K562 (cell line): ENCODE results near the gene SSH3. TPM values are rescaled to one million over a fixed set of nuclear protein-coding genes. Genes with fewer than 3 reads are reported as not detected.

Experiments used
- DNMT1 ChIP-seq: fragments of 450-650 bp; IDR thresholded peaks from 2 replicates; pipeline ENCODE4 v1.6.1; 2016; ENCODE audit warnings: antibody characterized with exemption, mild to moderate bottlenecking
- ESRRA ChIP-seq: fragments of 450-650 bp; IDR thresholded peaks from 2 replicates; pipeline ENCODE4 v1.6.1; 2014; ENCODE audit warnings: low read depth, mild to moderate bottlenecking, moderate library complexity, borderline replicate concordance
- GTF2E2 ChIP-seq: fragments of 200-800 bp; sonication (Bioruptor generic); IDR thresholded peaks from 2 replicates; pipeline ENCODE4 v1.6.1; 2016; ENCODE audit warnings: missing genetic modification characterization, missing compliant biosample characterization
- JUNB ChIP-seq: fragments of 450-650 bp; formaldehyde crosslinking; conservative IDR thresholded peaks from 2 replicates; pipeline ENCODE4 v1.4.0; 2020; ENCODE audit warnings: mild to moderate bottlenecking
- PURB ChIP-seq: sonication (generic); formaldehyde crosslinking; IDR thresholded peaks from 2 replicates; pipeline ENCODE4 v1.9.0; 2021; ENCODE audit warnings: low read depth, mild to moderate bottlenecking, missing genetic modification reagents
- RBFOX2 ChIP-seq: fragments of 200-400 bp; formaldehyde crosslinking; IDR thresholded peaks from 2 replicates; pipeline ENCODE4 v1.6.1; 2017; ENCODE audit warnings: low read depth, mild to moderate bottlenecking, low read length, moderate library complexity
- RBM25 ChIP-seq: fragments of 200-400 bp; formaldehyde crosslinking; IDR thresholded peaks from 2 replicates; pipeline ENCODE4 v1.6.1; 2018; ENCODE audit warnings: low read length, low read depth, moderate library complexity; ENCODE audit not compliant: severe bottlenecking
- SAP30 ChIP-seq: fragments of 200-600 bp; sonication (generic); IDR thresholded peaks from 2 replicates; pipeline ENCODE4 v1.6.1; 2012; ENCODE audit warnings: borderline replicate concordance, low read depth, mild to moderate bottlenecking, moderate library complexity, low read length, control low read depth, inconsistent platforms; ENCODE audit not compliant: insufficient read depth, poor library complexity, severe bottlenecking
- TEAD1 ChIP-seq, 2 experiments: fragments of 450-650 bp in 1 of 2; sonication (generic) in 1 of 2; formaldehyde crosslinking; IDR thresholded peaks; 2 replicates each; pipeline versions ENCODE4 v1.4.0 to v1.8.0; 2020 to 2022; ENCODE audit warnings: mild to moderate bottlenecking in 2 of 2, missing genetic modification reagents in 1 of 2
- ZNF121 ChIP-seq: sonication (generic); formaldehyde crosslinking; conservative IDR thresholded peaks from 2 replicates; pipeline ENCODE4 v1.8.0; 2022; ENCODE audit warnings: missing genetic modification reagents
- ZNF282 ChIP-seq: sonication (generic); formaldehyde crosslinking; IDR thresholded peaks from 2 replicates; pipeline ENCODE4 v1.8.1; 2023; ENCODE audit warnings: missing genetic modification reagents
- ZNF3 ChIP-seq: fragments of 250-450 bp; sonication (Bioruptor Pico); IDR thresholded peaks from 2 replicates; pipeline ENCODE4 v1.5.0; 2021; ENCODE audit warnings: mild to moderate bottlenecking, moderate library complexity
- ZNF830 ChIP-seq: fragments of 250-450 bp; sonication (Bioruptor Pico); IDR thresholded peaks from 2 replicates; pipeline ENCODE4 v1.5.0; 2021; ENCODE audit warnings: mild to moderate bottlenecking
- polyA plus RNA-seq, 8 experiments: library from polyadenylated mRNA; depleted of rRNA in 4 of 8; stranded (reverse) in 5 of 8; unstranded in 3 of 8; fragments of >200 nt; fragmentation: Nextera tagmentation in 2 of 8; fragmentation: Illumina TruSeq in 1 of 8; extraction: Ambion mirVana in 2 of 8; extraction: Trizol in 1 of 8; gene quantifications; 2 replicates each; pipeline versions ENCODE4 v1.2.1 to v1.2.3, GENCODE V29; 2011 to 2014; ENCODE audit warnings: inconsistent platforms in 1 of 8, missing spikeins in 1 of 8
- total RNA-seq, 7 experiments: library from RNA; depleted of rRNA in 6 of 7; stranded (reverse); fragments of >200 nt in 6 of 7; fragmentation: Illumina TruSeq in 2 of 7; extraction: Trizol in 2 of 7; gene quantifications; 2 replicates each; pipeline versions ENCODE4 v1.2.1 to v1.2.3, GENCODE V29; 2011 to 2021; ENCODE audit warnings: low replicate concordance in 1 of 7
- TF ChIP-seq, protein P1 (sequence below): fragments of 250-450 bp; sonication (Bioruptor Pico); IDR thresholded peaks from 2 replicates; pipeline ENCODE4 v1.8.0; 2022; ENCODE audit warnings: inconsistent platforms, mild to moderate bottlenecking, moderate library complexity, borderline replicate concordance
- TF ChIP-seq, protein P2 (sequence below): sonication (generic); formaldehyde crosslinking; IDR thresholded peaks from 2 replicates; pipeline ENCODE4 v1.8.1; 2022; ENCODE audit warnings: missing genetic modification reagents
- TF ChIP-seq, protein P3 (sequence below): fragments of 450-650 bp; formaldehyde crosslinking; IDR thresholded peaks from 2 replicates; pipeline ENCODE4 v1.4.0; 2020; ENCODE audit warnings: mild to moderate bottlenecking, moderate library complexity
- TF ChIP-seq, protein P4 (sequence below): fragments of 250-450 bp; sonication (Bioruptor Pico); IDR thresholded peaks from 2 replicates; pipeline ENCODE4 v1.5.0; 2021
- TF ChIP-seq, protein P5 (sequence below): sonication (generic); formaldehyde crosslinking; IDR thresholded peaks from 2 replicates; pipeline ENCODE4 v1.5.0; 2020; ENCODE audit warnings: missing genetic modification reagents
- TF ChIP-seq, protein P6 (sequence below): fragments of 250-450 bp; sonication (Bioruptor Pico); IDR thresholded peaks from 2 replicates; pipeline ENCODE4 v1.5.0; 2020; ENCODE audit warnings: mild to moderate bottlenecking

Gene SSH3
- total and polyA plus RNA-seq, 9 of the 15 experiments (the other 6 are each of a cell fraction or from before 2014, with no cell fraction given) = 0.07 to 1.0 (median 0.24) TPM; not detected in 3

DNA sequence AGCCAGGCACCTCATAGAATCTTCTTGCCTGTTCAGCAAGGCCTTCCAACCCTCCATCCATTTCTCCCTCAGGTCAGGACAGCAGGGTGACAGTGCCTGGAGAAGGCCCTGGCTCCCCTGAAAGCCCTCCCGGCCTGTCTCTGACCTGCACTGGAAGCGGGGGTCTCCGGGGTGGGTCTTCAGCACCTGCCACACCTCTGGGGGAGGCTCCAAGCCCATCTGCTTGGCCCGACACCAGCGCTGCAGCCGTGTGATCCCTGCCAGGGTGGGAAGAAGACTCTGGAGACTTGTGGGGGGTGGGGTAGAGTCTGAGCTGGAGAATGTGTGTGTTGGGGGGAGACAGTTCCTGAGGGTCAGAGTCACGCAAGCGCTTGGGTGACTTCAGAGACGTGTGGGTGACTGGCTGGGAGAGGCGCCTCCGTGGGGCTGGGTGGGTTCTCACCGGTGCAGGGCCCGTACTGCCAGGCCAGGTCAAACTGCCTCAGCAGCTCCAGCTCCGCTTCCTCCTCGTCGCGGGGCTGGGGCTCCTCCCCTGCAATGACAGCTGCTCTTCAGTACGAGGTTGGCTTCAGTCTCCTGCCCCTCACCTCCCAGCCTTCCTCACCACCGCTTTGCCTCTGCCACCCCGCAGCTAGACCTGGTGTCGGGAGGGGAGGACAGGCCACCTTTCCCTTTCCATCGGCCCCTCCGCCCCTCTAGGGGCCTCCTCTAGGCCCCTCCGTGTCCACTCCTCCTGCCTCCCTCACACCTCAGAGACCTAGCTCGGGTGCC lies 49.4 kb downstream of the SSH3 start (continued):
- TF ChIP-seq, protein P1, sequence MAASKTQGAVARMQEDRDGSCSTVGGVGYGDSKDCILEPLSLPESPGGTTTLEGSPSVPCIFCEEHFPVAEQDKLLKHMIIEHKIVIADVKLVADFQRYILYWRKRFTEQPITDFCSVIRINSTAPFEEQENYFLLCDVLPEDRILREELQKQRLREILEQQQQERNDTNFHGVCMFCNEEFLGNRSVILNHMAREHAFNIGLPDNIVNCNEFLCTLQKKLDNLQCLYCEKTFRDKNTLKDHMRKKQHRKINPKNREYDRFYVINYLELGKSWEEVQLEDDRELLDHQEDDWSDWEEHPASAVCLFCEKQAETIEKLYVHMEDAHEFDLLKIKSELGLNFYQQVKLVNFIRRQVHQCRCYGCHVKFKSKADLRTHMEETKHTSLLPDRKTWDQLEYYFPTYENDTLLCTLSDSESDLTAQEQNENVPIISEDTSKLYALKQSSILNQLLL (CRISPR knock-in tag) = no peak
- TF ChIP-seq, protein P2, sequence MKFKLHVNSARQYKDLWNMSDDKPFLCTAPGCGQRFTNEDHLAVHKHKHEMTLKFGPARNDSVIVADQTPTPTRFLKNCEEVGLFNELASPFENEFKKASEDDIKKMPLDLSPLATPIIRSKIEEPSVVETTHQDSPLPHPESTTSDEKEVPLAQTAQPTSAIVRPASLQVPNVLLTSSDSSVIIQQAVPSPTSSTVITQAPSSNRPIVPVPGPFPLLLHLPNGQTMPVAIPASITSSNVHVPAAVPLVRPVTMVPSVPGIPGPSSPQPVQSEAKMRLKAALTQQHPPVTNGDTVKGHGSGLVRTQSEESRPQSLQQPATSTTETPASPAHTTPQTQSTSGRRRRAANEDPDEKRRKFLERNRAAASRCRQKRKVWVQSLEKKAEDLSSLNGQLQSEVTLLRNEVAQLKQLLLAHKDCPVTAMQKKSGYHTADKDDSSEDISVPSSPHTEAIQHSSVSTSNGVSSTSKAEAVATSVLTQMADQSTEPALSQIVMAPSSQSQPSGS = no peak
- TF ChIP-seq ESRRA (no peak), DNMT1 (0 out of 2 replicates have a peak, but pooled peaks have one; percentile 50), JUNB (CRISPR knock-in tag) (no peak), ZNF121 (no peak), SAP30 (peak; percentile 52), ZNF3 (no peak), RBFOX2 (no peak), ZNF830 (CRISPR knock-in tag) (0 out of 2 replicates have a peak, but pooled peaks have one; percentile 74), TEAD1 (CRISPR knock-in tag; IDR thresholded peaks at IDR 0.05) (0 out of 4 replicates have a peak, but pooled peaks of 1 of the 2 experiments have one; percentile 49), PURB (no peak), GTF2E2 (no peak), ZNF282 (CRISPR knock-in tag) (no peak), RBM25 (no peak)
- TF ChIP-seq, protein P3, sequence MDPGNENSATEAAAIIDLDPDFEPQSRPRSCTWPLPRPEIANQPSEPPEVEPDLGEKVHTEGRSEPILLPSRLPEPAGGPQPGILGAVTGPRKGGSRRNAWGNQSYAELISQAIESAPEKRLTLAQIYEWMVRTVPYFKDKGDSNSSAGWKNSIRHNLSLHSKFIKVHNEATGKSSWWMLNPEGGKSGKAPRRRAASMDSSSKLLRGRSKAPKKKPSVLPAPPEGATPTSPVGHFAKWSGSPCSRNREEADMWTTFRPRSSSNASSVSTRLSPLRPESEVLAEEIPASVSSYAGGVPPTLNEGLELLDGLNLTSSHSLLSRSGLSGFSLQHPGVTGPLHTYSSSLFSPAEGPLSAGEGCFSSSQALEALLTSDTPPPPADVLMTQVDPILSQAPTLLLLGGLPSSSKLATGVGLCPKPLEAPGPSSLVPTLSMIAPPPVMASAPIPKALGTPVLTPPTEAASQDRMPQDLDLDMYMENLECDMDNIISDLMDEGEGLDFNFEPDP (CRISPR knock-in tag) = 0 out of 2 replicates have a peak, but pooled peaks have one; percentile 62
- TF ChIP-seq, protein P4, sequence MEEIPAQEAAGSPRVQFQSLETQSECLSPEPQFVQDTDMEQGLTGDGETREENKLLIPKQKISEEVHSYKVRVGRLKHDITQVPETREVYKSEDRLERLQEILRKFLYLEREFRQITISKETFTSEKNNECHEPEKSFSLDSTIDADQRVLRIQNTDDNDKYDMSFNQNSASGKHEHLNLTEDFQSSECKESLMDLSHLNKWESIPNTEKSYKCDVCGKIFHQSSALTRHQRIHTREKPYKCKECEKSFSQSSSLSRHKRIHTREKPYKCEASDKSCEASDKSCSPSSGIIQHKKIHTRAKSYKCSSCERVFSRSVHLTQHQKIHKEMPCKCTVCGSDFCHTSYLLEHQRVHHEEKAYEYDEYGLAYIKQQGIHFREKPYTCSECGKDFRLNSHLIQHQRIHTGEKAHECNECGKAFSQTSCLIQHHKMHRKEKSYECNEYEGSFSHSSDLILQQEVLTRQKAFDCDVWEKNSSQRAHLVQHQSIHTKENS (CRISPR knock-in tag) = no peak
- TF ChIP-seq, protein P5, sequence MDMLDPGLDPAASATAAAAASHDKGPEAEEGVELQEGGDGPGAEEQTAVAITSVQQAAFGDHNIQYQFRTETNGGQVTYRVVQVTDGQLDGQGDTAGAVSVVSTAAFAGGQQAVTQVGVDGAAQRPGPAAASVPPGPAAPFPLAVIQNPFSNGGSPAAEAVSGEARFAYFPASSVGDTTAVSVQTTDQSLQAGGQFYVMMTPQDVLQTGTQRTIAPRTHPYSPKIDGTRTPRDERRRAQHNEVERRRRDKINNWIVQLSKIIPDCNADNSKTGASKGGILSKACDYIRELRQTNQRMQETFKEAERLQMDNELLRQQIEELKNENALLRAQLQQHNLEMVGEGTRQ (CRISPR knock-in tag) = no peak
- TF ChIP-seq, protein P6, sequence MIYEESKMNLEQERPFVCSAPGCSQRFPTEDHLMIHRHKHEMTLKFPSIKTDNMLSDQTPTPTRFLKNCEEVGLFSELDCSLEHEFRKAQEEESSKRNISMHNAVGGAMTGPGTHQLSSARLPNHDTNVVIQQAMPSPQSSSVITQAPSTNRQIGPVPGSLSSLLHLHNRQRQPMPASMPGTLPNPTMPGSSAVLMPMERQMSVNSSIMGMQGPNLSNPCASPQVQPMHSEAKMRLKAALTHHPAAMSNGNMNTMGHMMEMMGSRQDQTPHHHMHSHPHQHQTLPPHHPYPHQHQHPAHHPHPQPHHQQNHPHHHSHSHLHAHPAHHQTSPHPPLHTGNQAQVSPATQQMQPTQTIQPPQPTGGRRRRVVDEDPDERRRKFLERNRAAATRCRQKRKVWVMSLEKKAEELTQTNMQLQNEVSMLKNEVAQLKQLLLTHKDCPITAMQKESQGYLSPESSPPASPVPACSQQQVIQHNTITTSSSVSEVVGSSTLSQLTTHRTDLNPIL (CRISPR knock-in tag) = no peak
